SU-DHL-6 (cell line): ENCODE data around the gene MADCAM1.

Source experiments
- CTCF ChIP-seq: fragments of 200-600 bp; sonication (generic); IDR thresholded peaks from one replicate; pipeline ENCODE4 v1.5.1; 2017; ENCODE audit warnings: antibody characterized with exemption, mild to moderate bottlenecking, low read length, moderate library complexity; ENCODE audit not compliant: insufficient read depth, poor library complexity, severe bottlenecking
- EZH2phosphoT487 ChIP-seq: fragments of 200-600 bp; sonication (generic), shearing (Covaris generic); conservative IDR thresholded peaks from 2 replicates; pipeline ENCODE4 v1.6.1; 2018; ENCODE audit warnings: mild to moderate bottlenecking, antibody characterized with exemption, low read length, moderate library complexity, mixed read lengths

- no peak for TF ChIP-seq CTCF
- TF ChIP-seq EZH2phosphoT487, result no peak
These were observed 24.1 kb upstream of the MADCAM1 start for GRCh38 chr19:472005-472858.
